Measurements from ENCODE around the gene SRPRB. TPM values are rescaled to one million over a fixed set of nuclear protein-coding genes. Genes with fewer than 3 reads are reported as not detected.

The SRPRB gene
- total RNA-seq, 1 donor from 2014 or later: 58.8 TPM

DNA sequence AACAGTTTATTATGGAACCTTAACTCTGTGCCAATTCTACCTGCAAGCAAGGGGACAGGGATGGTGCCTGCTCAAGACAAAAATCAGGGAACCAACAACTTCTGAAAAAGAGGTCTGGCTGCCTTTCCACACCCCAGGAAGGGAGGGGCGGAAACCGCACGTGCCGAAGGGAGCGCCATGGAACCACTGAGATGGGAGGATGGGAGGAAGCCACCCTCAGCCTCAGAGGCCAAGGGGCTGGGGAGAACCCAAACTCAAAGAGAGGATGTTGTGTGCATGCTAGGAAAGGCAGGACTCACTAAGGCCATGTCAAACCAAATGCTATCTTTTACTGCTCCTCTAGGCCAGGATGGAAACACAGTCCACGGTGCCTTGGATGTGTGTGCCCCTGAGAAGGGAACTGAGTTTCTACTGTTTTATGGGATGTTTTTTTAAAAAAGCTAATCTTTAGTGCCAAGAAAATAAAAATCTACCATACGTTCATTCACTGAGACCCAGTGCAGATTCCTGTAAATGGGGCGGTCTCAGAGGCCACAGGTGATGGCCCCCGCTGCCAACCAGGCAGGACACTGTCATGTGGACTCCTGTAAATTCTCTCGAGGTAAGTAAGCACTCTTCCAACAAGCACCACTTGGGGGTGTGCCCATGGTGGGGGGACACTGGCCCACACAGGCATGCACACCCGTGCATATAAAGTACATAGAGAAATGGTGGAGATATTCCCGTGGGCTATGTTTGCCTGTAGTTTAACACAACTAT, 20.5 kb downstream of the SRPRB start:
- no peak for DNase-seq (ENCODE audit: low spot score)

DNA sequence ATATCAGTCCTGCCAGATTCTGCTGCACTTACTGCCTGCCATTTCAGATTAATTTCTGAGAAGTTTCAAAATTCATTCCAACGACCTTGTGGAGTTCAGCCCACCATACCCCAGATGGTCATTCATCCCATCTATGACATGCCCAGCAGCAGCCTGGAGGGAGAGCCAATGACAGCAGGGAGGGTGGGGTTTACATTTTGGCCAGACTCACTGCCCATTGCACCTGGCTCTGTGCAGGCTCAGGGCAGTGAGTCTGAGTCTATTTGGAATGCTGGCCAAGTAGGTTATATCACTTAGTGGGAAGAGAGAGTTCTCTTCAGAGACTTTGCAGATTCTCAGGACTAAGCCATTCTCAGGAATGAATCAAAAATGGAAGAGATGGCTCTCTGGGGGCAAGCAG, 21.5 kb downstream of the SRPRB start:
- DNase-seq (ENCODE audit: low spot score): peak; percentile 3

DNA sequence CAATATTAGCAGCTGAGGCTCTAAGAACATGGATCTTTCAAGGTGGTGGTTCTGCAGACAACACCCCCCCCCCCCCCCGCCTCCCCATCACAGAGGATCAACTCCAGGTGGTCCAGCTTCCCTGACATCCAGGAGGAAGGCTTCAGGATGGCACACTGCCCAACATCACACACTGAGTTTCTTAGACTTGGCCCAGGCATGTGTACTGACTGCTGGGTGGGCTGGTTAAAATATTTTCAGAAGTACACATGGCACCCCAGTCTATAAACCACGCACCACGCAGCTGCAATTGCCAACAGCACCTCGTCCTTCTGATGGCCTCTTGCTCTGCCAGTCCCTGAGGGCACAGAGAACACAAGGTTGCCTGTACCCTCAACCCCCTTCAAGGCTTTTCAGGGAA, 22.1 kb downstream of the SRPRB start:
- DNase-seq (ENCODE audit: low spot score): no peak

DNA sequence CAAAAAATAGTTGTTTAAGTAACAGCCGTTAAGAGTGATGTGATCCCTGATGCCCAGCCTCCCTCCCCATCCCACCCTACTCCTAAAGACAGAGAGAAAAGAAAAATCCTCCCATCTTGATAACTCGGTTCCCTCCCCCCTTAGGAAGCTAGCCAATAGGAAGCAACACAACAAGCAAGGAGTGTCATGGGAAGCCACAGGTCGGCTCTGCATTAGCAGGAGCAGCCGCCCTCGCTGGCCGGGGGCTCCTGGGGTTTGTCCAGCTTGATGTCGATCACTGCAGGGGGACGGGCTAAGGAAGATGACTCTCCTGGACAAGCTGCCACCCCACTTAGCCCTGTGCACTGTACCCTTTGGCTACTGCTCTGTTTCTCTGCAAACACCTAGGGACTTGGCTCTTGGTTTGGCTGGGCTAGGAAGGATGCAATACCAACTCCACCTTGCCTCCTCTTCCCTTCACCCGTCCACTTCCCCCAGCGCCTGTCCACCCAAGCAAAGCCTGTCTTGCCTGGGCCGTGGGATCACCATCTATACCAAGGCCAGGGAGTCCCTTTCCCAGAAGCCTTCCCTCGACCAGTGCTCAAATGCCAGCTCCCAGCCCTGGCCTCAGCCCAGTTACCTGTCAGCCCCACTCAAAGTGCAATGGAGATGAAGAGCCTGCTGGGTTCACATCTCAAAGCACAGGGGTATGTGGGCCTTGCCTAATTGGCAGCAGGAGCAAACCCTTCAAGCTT, 23.1 kb downstream of the SRPRB start:
- DNase-seq (ENCODE audit: low spot score): no peak

DNA sequence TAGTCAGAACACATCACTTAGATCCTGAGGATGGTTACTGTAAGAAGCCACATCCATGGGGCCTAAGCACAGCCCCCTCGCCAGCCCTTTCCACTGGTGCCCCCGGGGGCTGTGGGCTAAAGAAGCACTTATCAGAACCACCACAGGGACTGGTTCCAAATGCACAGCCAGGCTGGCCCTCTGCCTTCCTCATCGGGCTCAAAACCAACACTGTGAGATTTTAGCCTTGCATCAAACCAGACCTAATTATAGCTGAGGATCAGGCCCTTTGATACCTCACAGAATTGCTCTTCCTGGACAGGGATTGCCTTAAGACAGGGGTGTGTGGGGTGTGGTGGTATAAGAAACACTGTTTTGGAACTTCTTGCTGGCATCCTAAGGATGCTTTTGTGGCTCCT, 23.7 kb downstream of the SRPRB start:
- DNase-seq (ENCODE audit: low spot score): no peak

DNA sequence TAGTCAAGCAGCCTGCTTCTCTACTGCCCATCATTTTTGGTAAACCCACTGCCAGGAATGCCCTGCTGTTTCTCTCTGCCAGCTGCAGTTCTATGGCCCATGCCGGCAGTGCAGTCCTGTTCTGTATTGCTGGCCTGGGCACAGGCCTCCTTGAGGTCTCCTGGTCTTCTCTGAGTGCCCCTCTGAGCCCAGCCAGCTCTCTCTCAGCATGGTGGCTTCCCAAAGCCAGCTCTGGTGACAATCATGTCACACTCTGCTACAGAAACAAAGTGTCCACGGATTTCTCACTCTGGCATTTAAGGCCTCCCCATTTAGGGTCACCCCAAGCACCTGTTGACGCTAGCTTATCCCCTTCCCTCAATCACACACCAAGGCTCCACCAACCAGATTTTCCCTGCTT, 24.5 kb downstream of the SRPRB start:
- DNase-seq (ENCODE audit: low spot score): no peak

DNA sequence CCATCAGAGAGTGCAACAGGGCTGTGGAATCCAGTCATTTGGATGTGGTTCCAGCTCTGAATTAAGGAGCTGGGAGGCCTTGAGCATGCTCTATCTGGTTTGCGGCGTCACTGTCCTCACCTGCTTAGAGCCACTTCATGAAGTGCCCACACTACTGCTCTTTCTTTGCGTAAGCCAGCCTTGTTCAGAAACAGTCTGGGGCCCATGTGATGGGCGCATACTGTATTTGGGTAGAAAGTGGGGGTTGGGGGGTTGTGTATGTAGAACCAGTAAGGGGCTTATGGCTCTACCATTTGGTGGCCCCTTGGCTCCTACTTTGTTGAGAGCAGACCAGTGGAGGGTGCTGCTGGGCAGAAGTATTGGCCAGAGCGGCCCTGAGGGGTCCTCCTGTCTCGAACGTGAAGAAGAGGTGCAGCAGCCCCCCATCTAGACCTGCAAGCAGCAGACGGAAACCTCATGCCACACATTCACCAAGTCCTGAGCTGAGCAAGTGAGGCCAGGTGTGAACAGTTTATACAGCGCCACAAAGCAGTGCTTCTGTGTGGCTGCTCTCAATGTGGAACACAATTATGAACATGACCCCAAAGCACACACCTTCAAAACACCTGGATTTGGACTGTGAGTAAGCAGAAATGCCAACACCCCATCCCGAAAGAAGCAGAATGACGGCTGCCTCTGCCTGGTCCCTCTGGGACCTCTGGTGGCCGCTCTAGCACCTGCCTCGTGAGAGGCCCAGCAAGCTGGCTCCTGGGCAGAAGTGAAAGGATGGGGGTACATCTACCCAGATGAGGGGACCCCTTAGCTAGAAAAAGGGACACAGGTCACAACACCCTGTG, 26.6 kb downstream of the SRPRB start:
- DNase-seq (ENCODE audit: low spot score): no peak

DNA sequence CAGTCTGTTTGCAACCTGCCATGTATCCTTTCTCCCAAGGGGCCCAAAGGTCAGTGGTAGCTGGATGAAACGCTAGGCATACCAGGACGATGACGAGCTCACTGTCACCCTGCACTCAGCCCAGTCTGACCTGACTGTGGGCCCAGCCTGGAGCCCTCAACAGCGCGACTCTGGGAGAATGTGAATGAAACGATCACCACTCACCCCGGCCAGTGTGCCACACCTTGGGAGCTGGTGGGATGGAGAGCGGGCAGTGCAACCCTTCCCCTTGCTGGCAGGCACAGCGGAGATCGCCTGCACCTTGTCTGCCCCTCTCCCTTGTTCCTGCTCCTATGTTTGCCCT, 27.2 kb downstream of the SRPRB start:
- no peak for DNase-seq (ENCODE audit: low spot score)

DNA sequence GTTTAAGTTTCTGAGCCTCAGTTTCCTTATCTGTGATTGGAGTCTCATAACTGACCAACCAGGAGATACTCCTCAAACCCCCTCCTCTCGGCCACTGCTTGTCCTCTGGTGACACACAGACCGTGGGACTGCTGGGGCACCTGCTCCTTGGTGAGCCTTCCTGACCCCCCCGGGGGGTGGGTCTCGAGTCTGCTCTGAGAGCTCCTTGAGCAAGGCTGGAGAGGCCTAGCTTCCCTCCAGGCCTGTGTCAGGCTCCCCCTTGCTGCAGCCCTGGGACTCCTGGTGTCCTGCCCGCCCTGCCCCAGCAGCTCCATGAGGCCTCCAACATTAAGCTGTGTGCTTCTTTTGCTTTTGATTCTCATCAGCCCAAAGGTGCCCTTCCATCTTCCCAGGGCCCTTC, 27.7 kb downstream of the SRPRB start:
- DNase-seq (ENCODE audit: low spot score): no peak

DNA sequence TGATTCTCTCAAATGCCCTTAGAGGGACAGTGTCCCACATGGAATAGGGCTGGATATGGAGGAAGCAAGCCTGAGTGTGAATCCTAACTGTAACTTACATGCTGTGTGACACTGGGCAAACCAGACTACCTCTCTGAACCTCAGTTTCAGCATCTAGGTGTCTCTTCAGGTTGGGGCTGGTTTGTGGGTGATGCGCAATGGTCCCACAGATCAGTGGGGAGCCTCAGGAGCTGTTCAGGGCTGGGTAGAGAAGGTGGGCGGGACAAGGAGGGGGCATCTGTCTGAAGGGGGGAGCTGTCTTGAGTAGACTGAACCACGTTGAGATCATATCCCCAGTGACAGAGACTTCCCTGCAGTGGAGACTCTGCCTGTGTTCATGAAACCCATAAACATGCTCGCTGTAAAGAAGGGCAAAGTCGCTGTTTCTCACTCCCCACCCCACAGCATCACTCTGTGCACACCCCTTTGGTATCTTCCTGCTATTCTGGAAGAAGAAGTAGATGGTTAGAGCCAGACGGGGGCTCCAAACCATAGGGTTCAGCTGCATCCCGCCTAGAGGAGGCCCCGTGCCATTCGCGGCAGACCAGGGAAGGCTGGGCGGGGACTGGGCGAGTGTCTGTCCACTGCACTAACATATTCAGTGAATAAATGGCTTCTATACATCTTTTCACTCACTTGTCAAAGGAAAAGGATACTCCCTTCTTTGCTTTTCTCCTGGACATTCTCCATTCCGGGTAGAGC, 28.4 kb downstream of the SRPRB start:
- DNase-seq (ENCODE audit: low spot score): no peak

DNA sequence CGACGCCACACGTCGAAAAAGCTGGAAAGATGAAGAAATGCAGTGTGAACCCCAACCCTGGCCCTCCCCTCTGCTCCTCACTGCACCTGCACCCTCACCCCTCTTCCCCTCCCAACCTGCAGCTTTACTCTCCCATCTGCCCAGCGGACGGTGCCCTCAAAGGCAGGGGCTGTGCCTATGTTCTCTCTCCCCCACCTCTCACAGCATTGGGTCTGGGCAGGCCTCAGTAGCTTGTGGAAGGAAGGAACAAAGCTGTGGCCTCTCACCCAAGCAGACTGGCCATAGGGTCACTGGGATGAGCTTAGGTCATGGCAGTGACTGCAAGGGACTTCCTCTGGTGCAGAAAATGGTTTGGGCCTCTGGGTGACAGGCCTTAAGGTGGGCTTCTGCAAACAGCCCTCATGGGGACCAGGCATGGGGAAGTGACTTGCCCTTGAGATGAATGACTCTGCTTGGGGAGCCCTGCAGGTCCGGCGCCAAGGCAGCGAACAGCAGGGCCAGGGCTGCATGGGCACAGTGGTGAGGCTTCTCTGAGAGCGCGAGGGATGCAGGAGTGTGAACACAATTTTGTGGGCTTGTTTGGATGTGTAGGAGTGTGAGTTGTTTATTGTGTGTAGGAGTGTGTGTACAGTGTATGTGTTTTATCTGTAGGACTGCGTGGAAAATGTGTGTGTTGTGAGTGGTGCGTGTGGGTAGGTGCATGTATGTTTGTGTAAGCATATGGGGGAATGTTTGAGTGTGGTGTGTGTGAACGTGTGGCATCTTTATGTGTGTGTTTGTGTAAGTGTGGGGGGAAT, 29.2 kb downstream of the SRPRB start:
- DNase-seq (ENCODE audit: low spot score): no peak

DNA sequence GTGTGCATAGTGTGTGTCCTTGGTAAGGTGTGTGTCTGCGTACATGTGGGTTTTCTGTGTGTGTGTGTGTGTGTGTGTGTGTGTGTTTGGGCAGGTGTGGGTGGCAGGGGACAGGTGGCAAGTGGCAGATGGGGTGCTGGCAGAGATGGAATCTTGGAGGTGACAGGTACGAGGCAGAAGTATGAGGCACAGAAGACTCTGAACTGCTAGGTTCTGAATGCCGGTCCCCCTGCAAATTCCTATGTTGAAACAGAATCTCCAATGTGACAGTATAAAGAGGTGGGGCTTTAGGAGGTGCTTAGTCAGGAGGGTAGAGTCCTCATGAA, 29.8 kb downstream of the SRPRB start:
- no peak for DNase-seq (ENCODE audit: low spot score)

DNA sequence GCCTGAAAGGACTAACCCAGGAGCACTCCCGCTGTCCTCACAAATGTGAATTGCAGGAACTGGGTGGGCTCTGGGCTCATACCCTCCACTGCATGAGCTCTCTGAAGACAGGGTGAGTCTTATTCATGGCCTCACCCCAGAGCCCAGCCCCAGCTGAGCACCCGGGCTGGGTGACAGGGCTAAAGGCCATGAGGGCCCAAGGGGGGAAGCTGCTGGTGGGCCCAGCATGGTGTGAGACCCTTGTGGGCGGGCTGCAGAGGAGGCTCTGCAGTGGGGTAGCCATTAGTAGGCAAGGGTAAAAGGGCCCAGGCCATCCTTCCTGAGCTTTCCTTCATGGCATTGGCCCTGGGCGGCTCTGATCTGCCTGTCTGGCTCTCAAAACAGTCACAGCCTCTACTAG, 30.3 kb downstream of the SRPRB start:
- DNase-seq (ENCODE audit: low spot score): no peak

DNA sequence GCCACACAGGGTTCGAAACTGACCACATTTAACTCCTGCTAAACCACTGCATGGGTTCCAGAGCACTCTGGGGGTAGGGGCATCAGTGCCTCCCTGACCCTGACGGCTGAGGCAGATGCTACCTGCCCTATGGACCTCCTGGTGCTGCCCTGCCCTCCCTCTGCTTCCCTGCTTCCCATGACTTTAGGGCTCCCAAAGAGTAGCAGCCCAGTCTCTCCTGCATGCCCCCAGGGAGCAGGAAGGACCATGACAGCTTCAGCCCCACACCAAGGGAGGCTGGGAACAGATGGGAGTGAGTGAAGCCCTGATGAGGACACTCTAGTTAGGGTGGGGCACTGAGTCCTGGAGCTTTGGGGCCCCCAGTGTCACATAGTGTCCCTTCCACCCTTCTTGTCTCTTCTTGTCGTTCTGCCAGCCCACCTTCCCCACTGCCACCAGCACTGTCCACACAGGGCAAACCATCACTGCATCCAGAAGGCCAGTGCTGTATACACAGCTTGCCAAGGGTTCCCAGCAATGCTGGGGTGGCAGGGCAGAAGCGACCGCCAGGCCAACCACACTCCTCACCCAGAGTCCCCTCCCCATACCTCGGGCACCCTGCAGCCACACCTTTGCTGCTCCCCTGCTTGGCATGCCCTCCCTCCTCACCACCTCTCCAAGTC, 31.0 kb downstream of the SRPRB start:
- no peak for DNase-seq (ENCODE audit: low spot score)

DNA sequence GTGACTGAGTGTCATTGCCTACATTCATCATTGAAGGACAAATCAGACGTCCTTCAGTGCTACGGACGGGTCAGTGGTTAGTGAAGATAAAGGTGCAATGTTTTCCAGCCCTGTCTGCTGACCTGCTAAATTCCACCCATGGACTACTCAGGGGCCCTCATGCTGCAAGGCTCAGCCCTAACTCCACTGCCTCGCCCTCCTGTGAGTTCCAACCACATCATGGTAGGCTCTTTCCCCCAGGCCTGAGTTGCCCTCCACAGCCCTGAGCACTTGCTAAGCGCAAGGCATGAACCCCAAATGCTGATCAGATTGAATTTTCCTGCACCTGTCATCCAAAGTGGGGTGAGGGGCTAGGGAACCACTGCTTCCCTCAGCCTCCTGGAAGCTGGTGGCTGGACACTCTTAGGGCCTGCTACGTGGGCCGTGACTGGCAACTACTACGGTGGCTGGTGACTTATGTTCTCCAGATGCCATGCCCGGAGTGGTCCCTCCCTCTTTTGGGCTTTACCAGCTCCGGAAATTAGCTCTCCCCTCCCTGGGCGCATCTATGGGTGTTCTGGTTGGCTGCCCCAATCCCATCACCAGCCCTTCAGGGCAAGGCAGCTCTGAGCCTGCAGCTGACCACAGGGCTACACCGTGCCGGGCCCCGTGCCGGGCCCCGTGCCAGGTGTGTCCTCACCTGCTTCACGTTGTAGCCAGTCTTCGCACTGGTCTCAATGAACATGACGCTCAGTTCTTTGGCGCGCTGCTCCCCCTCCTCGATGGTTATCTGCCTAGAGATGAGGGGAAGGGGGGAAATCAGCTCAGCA, 32.1 kb downstream of the SRPRB start:
- DNase-seq (ENCODE audit: low spot score): no peak

DNA sequence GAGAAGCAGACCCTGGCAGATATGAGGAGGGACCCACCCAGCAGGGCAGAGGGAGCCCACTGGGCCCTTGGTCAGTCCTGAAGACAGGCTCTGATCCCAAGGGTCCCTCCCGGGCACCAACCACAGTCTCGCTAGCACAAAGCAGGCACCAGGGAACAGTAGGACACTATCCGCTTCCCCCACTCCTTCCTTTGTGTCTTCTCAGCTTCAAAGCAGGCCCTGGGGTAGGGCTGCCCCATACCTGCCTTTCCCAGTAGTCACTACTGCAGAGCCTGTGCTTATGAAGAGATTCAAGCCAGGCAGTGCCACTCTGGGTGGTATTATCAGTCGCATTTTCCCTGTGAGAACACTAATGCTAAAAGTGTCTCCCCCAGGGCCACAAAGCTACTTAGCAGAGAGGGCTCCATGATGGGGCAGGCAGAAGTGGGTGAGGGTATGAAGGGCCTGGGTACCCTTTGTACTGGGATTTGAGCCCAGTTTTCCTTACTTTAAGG, 32.7 kb downstream of the SRPRB start:
- no peak for DNase-seq (ENCODE audit: low spot score)

DNA sequence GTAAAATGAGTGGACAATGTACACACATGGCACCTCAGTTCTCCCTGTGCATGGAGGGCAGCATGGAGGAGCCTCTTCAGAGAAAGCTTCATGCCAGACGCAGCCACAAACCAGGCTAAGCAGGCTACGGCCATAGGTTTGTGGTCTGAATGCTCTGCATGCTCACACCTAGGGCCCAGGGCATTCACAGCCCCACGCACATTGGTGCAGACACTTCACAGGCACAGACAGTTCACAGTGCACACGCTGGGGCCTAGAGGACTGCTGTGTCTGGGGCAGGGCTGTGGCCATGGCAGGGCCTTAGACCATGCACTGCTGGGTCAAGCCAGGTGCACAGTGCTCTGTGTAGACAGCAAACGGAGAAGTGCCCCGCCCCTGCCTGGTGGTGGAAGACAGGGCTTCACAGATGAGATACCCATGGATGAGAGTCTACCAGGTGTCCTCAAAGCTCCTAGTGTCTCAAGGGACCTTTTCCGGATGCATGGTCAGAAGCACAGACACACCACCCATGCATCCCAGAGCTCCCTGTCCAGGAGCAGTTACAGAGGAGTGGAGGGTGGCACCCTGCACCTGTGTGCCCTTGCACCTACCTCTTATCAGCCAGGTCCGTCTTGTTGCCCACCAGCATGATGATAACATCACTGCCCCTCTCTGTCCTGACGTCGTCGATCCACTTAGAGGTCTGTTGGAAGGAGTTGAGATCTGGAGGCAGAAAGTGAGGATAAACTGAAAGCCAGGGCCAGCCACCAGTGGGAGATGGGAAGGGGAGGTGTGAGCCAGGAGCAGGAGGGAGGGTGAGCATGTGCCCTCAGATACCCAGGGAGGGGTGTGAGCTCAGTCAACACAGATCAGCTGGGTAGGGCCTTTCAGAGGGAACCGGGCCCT, 33.5 kb downstream of the SRPRB start:
- DNase-seq (ENCODE audit: low spot score): no peak

DNA sequence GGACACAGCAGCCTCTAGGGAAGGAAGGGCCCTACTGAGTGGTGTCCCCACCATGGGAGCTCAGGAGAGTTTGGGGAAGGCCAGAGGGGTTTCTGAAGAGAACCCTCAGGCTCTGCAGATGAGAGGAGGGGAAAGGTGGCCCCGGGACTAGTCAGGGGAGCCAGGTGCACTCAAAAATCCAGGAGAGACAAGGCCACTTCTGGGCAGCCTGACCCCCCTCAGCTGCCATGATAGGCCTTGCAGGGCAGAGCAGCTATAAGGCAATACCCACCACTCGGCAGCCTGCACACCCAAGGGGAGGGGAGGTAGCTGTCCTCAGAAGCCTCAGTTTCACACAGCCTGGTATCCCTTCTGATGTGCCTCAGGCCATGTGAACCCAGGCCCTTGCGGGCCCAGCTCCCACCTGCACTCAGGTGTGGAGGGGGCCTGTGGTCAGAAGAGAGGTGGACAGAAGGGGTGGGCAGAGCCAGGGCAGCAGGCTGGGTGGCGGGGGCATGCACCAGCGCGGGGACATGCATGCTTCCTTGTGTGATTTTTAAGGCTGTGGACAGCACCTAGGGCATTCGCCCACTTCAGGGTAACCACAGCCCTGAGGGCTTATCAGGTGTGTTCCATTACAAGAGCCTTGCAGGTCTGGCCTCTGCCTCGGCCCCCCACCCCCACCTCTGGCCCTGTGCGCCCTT, 34.6 kb downstream of the SRPRB start:
- DNase-seq (ENCODE audit: low spot score): no peak
